Lower lobe of right lung (tissue), 2 donors: ENCODE results near the gene DHX8. TPM values are rescaled to one million over a fixed set of nuclear protein-coding genes. Genes with fewer than 3 reads are reported as not detected.

ENCODE experiments used
- ATAC-seq, 2 donors: fragments of 200-7000 bp; cut with Tn5 transposase; one replicate each; pipeline ENCODE4 v1.9.1; 2020 to 2022; ENCODE audit warnings: mild to moderate bottlenecking in 2 of 2, moderate library complexity in 2 of 2
- DNase-seq: peaks from one replicate; pipeline ENCODE4 v3.0.0-alpha.2; 2020
- H3K27ac ChIP-seq: fragments of 200-600 bp; one replicate; pipeline ENCODE4 v1.8.0; 2022
- H3K27me3 ChIP-seq: fragments of 200-600 bp; one replicate; pipeline ENCODE4 v1.8.0; 2022; ENCODE audit warnings: low read depth
- H3K36me3 ChIP-seq: fragments of 200-600 bp; one replicate; pipeline ENCODE4 v1.8.0; 2022; ENCODE audit warnings: mild to moderate bottlenecking
- H3K4me1 ChIP-seq: fragments of 200-600 bp; one replicate; pipeline ENCODE4 v1.8.0; 2022
- H3K4me3 ChIP-seq: fragments of 200-600 bp; one replicate; pipeline ENCODE4 v1.8.0; 2022; ENCODE audit warnings: mild to moderate bottlenecking
- H3K9me3 ChIP-seq: fragments of 200-600 bp; one replicate; pipeline ENCODE4 v1.8.0; 2022
- CTCF ChIP-seq: fragments of 200-600 bp; IDR thresholded peaks from one replicate; pipeline ENCODE4 v1.8.0; 2022; ENCODE audit warnings: antibody characterized with exemption, mild to moderate bottlenecking
- intact Hi-C: fragments of 100-400 bp; cut with DNase I; formaldehyde crosslinking; loops from one replicate; pipeline ENCODE4 v1.11.0; 2022
- total RNA-seq: library from RNA; stranded (reverse); fragmentation: NEBNext Ultra II Directional; extraction: Animal tissue kit (Norgen Biotek cat#: 25700); gene quantifications from one replicate; pipeline ENCODE4 v1.2.1, GENCODE V29; 2021
- donor health status: DM: no; HTN: yes; CAD: no; lungs with severe emphysema.

Gene DHX8
- total RNA-seq, 1 donor from 2014 or later: 56.7 TPM

DNA sequence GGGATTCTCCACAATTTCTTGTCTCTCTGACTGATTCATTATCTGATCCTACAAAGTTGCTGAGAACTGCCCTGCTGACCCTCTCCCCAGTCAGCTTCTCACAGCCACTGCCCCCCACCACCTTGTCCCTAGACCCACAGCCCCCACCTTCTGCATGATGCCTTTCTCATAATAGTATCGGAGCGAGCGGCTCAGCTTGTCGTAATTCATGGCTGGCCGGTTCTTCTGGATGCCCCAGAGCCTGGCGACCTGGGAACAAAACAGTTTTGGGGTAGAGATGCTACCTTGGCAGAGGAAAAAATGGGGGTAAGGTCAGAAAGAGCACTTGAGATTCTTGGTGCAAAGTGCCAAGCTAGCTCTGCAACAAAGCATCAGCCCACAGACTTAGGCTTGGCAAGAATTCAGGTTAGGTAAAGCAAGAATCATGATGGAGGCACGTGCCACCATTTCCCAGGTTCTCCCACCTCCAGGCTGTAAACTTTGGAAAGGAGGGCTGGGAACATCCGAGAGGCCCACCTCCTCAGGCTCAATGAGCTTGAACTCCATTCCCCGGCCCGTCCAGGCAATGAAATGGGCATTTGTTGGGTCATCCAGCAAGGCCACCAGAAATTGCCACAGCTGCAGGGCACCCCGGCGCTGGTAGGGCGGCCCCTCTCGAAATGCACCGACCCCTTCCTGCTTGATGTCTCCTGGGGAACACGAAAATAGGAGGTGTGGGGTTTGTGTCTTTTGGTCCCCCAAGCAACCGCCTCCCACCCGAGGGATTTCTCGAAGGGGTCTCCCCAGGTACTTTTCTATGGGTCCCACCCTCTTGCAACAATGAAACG is 45.4 kb downstream of the DHX8 start:
- no peak for TF ChIP-seq CTCF
- H3K4me3 ChIP-seq: no peak overlapping the region
- H3K27me3 ChIP-seq: no peaks in the 10 kb centered on the region
- intact Hi-C loops: no loop called here
- DNase-seq: no peak
- H3K9me3 ChIP-seq: no peaks in the 10 kb centered on the region
- peaks cover 37% of the 10 kb centered on the region for H3K36me3 ChIP-seq
- no peak for ATAC-seq
- H3K4me1 ChIP-seq: peaks cover 16% of the 10 kb centered on the region
- no peak overlapping the region for H3K27ac ChIP-seq

DNA sequence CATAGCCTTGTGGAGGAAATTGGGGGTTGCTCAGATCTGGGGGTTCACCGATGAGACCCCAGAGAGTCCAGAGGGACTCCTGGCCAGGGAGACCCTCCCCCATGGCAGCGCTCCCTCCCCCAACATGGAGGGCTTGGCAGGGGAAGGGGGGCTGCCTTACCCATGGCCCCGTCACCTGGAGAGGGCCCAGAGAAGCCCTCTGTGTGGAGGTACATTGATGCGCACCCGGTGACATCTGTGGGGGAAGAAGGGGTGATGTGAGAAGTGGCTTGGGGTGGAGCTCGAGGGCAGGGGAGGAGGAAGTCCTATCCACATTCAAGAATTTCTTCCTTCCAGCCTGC is 46.1 kb downstream of the DHX8 start:
- no peaks in the 10 kb centered on the region for H3K9me3 ChIP-seq
- H3K4me1 ChIP-seq: peaks cover 16% of the 10 kb centered on the region
- TF ChIP-seq CTCF: no peak
- DNase-seq (no peak), ATAC-seq (peak in 1 of 2 donors; percentile 20)
- H3K36me3 ChIP-seq: peaks cover 30% of the 10 kb centered on the region
- H3K27me3 ChIP-seq: no peaks in the 10 kb centered on the region
- peak overlapping the region; percentile 58 for H3K27ac ChIP-seq
- intact Hi-C loops: no loop called here
- peak overlapping the region; percentile 11 for H3K4me3 ChIP-seq

DNA sequence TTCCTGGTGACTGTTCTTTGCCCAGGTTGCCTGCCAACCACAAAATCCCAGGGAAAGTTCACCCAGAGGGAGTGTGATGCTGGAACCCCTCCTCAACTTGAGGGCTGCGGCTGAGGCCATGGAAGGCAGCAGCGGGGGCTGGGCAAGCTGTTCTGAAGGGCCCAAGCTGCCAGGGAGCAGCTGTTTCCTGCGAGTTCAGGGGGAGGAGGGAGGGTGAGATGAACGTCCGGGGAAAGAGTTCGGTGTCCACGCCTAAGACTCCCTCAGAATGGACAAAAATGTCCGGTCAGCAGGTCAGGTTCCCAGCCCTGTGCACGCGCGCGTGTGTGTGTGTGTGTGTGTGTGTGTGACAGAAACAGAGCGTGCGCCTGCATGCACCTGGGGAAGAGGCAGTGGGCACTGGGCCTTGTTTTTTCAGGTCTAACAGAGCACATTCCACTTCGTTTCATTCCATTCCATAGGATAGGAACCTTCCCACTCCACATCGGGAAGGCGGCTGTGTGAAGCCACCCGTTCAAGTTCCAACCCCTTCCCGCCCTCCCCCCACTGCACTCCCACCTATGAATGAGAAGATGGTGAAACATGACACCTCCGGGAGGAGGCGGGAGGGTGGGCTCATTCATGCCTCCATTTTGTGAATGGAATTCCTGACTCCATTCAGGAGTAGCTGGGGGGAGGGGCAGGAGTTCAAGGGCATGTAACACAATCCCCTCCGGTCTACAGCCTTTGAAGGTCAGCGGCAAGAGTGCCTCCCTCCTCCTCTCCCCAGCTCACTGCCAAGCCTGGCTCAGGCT is 46.7 kb downstream of the DHX8 start:
- peak overlapping the region; percentile 11 for H3K4me3 ChIP-seq
- peak; percentile 79 to 80 for ATAC-seq

GRCh38 chr17:43531082-43531378 is 47.3 kb downstream of the DHX8 start:
- intact Hi-C loops: no loop called here
- Histone ChIP-seq H3K36me3 (peaks cover 18% of the 10 kb centered on the region), H3K9me3 (no peaks in the 10 kb centered on the region), H3K4me3 (no peak overlapping the region), H3K4me1 (peaks cover 16% of the 10 kb centered on the region), H3K27ac (peak overlapping the region; percentile 58), H3K27me3 (no peaks in the 10 kb centered on the region)
- DNase-seq: no peak
- TF ChIP-seq CTCF: no peak
- no peak for ATAC-seq

More for the DNA sequence above, 46.7 kb downstream of the DHX8 start:
- Histone ChIP-seq H3K4me1 (peaks cover 16% of the 10 kb centered on the region), H3K27ac (peak overlapping the region; percentile 58), H3K9me3 (no peaks in the 10 kb centered on the region), H3K27me3 (no peaks in the 10 kb centered on the region), H3K36me3 (peaks cover 24% of the 10 kb centered on the region)
- no peak for TF ChIP-seq CTCF
- DNase-seq: peak; percentile 70
- intact Hi-C loops: no loop called here

DNA sequence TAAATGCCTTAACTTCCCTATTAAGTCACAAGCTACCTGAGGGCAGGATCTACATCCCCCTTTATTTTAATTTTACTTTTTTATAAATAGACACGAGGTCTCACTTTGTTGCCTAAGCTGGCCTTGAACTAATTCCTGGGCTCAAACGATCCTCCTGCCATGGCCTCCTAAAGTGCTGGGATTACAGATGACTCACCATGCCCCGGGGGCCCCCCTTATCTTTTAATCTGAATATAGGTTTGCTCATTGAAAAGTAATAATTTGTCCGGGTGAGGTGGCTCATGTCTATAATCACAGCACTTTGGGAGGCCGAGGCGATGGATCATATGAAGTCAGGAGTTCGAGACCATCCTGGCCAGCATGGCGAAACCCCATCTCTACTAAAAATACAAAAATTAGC is 48.2 kb downstream of the DHX8 start:
- ATAC-seq: no peak
- Histone ChIP-seq H3K9me3 (no peaks in the 10 kb centered on the region), H3K27ac (no peak overlapping the region), H3K36me3 (peaks cover 9% of the 10 kb centered on the region), H3K4me3 (no peak overlapping the region), H3K4me1 (peaks cover 16% of the 10 kb centered on the region), H3K27me3 (no peaks in the 10 kb centered on the region)
- intact Hi-C loops: no loop called here
- TF ChIP-seq CTCF: no peak
- DNase-seq: no peak
